ENCODE measurements around the gene A3GALT2. TPM values are rescaled to one million over a fixed set of nuclear protein-coding genes. Genes with fewer than 3 reads are reported as not detected.

A3GALT2 gene
- total RNA-seq, result not detected in 2 replicates

DNA sequence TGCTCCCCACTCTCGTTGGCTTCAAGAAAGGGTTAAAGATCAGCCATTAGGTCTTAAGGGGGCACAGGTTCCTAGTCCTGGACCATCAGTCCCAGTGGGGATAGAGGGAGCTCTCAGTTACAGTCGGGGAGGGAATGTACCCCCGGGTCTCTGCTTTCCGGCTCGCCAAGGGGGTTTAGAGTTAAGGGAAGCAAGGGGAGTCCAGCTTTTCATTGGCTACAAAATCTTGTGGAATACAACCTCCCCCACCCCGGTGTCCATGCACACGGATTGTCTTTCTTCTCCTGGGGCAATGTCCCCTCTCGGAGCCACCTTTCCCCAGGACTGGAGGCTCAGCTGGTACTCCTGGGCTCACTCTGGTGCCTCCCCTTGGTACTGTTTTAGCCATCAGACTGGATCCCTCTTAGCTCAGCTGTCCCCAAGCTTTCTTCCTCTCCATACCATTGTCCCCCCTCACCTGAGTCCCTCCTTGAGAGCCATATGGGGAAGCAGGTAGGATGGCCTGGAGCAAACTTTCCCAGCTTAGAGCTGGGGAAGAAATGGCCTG is at the start of gene A3GALT2:
A3GALT2 (minus strand) TSS at position 480 of the 547 bp plus-strand sequence; CDS start at position 480, 0 bp downstream.

Small RNAs within 50 kb of the gene (small RNA-seq; reads per million reads assigned to genes)
- gene RN7SKP16, result not detected

Other genes starting within 250 kb of the A3GALT2 start
- gene AZIN2, start 239.9 kb downstream of the A3GALT2 start, total RNA-seq, result 2.6 and 5.5 TPM in 2 replicates
- 2.0 and 2.8 TPM in 2 replicates for gene TRIM62, start 139.1 kb downstream of the A3GALT2 start, total RNA-seq
- 26.5 and 31.0 TPM in 2 replicates for gene ZNF362, start 64.6 kb downstream of the A3GALT2 start, total RNA-seq
- 40.0 and 50.3 TPM in 2 replicates for gene PHC2, start 110.0 kb upstream of the A3GALT2 start, total RNA-seq
- gene ZSCAN20, start 151.5 kb upstream of the A3GALT2 start, total RNA-seq, result 11.4 and 11.9 TPM in 2 replicates

Measured in placental epithelial cell (primary cell).